GM21825 (cell line): ENCODE results near the gene LYZL1.
"Not testable (repeated sequence)": the region's sequence is repeated elsewhere in the genome, so short reads cannot be mapped to it uniquely, and the experiment has no call there.

Experiments
- ATAC-seq: cut with Tn5 transposase; IDR thresholded peaks from one replicate; pipeline ENCODE4 v1.9.1; 2021; ENCODE audit warnings: mild to moderate bottlenecking, moderate library complexity; ENCODE audit not compliant: unreplicated experiment

LYZL1 gene

GRCh38 chr10:29288906-29289305 lies at the start of gene LYZL1:
Gene LYZL1, plus strand, starts transcription at chr10:29289070. Its CDS starts 2,798 bp downstream, at chr10:29291868.
- ATAC-seq: not testable (repeated sequence)

- no peak for ATAC-seq
Observed at GRCh38 chr10:29239569-29240472, 49.0 kb upstream of the LYZL1 start.

- ATAC-seq: no peak
Observed at GRCh38 chr10:29240986-29241660, 47.7 kb upstream of the LYZL1 start.

- no peak for ATAC-seq
Observed at GRCh38 chr10:29241925-29242324, 46.9 kb upstream of the LYZL1 start.

GRCh38 chr10:29243066-29243465 lies 45.8 kb upstream of the LYZL1 start:
- no peak for ATAC-seq

GRCh38 chr10:29243750-29244149 lies 45.1 kb upstream of the LYZL1 start:
- no peak for ATAC-seq

DNA sequence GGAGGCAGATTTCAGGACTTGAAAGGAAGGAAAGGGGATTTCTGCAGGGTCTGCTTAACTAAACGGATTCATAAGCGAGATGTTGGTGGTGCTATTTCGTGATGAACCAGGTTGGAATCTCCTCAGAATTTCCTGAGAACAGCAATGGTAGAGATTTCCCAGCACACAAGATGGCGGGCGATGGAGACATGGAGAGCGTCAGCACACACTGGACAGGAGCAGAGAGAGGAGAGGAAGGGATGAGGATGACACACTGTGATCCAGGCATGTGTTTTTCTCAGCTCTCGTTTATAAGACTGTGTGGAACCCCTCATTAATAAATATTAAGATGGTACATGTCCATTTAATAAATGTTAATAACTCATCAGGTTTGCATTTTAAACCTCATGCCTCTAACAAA lies 43.9 kb upstream of the LYZL1 start:
- no peak for ATAC-seq

DNA sequence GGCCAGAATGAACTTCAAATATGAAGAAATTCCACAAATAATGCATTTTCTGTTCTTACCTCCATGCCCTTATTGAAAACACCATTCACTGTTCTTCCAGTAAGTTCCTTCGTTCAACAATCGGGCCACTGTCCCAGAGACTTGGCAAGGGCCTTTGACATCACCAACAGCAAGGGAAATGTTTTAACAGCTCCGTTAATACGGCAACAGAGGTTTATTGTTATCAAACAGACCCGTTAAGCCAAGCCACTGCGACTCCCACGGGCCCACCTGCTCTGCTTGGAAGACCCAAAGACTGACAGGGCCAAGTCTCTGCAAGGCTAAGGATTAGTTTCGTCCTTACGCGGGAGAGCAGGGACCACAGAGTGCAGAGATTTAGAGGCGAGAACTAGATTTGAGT lies 43.4 kb upstream of the LYZL1 start:
- no peak for ATAC-seq

GRCh38 chr10:29246449-29246848 lies 42.4 kb upstream of the LYZL1 start:
- no peak for ATAC-seq

DNA sequence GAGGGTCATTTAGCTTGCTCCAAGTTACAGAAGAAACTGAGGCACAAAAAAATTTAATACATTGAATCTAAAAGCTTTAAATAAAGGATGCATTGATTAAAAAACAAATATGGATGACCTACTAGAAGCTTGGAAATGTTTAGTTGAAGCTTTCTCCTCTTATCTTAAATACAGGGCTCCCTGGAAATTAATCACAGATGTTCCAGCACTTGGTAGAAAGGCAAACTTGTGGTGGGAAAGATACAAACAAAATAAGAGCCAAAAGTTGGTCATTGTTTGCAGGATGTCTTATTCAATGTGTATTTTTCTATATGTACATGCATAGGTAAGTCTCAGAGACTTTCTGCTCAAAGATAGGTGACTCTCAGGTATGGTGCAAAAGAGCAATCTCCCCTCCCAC lies 40.7 kb upstream of the LYZL1 start:
- no peak for ATAC-seq

DNA sequence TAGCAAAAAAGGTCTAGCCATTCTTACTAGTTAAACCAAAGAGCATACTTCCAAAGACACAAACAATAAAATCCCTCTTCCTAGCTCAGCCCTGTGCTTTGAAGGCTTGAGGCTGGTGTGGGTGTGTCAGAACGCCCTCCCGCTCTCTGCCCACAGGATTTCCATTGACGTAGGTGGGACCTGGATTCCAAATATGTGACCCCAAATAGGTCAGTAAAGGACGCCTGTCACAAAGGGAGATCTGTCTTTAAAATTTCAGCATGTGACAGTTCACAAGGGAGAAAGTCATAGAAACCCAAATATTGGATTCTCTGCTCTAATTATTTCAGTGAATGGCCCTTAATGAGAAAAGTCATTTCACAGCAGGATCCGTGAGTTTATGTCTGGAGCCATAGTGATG lies 39.9 kb upstream of the LYZL1 start:
- no peak for ATAC-seq

- ATAC-seq: no peak
Observed at GRCh38 chr10:29250066-29250465, 38.8 kb upstream of the LYZL1 start.

- no peak for ATAC-seq
Observed at GRCh38 chr10:29252811-29253689, 35.8 kb upstream of the LYZL1 start.

DNA sequence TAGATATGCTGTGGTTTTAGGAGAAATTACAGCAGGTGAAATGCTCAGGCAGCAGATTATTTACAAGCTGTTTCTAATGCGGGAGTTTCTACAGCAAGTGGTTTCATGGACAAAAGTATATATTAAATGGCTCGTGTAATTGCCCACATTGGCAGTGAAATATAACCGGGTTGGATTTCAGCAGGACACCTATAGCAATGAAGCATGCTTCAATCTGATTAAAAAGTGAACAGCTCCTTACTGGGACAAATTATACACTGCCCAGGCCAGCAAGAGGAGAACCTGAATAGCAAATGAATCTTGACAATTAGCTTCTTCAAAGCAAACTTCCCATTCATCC lies 35.2 kb upstream of the LYZL1 start:
- no peak for ATAC-seq

DNA sequence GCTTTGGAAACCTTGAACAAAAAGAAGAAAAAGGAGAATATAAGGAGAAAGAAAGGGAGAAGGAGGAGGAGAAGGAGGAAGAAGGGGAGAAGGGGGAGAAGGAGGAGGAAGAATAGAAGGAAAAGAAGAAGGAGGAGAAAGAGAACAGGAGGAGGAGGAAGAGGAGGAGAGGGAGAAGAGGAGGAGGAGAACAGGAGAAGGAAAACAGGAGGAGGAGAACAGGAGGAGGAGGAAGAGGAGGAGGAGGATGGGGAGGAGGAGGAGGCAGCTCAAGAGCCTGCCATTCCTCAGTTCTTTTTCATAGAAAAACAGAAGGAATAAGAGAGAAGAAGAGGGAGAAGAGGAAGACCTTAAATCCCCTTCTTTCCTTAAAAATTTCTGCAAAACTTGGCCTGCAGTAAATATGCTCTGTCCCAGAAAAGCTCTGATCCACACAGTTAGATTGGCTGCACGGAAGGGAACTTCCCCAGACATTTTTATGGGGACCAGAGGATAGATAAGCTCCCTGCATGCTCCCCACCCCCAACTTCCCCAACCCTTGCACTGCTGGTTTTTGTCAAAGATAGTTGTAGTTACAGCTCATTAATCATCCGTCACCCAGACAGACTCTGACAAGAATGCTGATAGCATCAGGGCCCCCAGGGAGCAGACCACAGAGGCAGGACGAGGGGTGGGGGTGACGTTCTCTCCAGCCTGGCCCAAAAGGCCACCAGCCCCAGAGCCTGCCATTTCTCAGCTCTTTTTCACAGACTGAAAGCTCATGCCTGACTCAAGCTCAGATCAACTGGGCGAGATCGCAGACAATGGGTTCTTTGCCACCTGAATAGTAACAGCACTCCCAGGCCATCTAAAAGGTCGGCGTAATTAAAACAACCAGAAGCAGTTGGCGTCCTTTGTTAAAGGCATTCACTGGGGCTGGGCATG lies 34.5 kb upstream of the LYZL1 start:
- no peak for ATAC-seq

DNA sequence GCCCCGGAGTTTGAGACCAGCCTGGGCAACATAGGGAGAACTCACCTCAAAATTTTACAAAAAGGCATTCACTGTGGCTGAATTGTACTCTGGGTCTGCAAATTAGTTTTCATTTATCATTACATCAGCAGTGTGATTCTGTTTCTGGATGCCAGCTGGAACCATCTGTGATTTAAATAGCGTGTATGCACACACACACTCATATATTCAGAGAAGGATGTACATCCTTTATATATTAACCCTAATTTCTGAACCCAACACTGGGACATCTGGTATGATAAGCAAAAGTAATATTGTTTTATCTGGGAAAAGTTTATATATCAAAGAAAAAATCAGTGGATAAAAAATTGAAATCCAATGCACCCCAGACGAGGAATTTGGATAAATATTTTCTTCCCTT lies 33.8 kb upstream of the LYZL1 start:
- no peak for ATAC-seq

- no peak for ATAC-seq
Observed at GRCh38 chr10:29256019-29256418, 32.9 kb upstream of the LYZL1 start.

- no peak for ATAC-seq
Observed at GRCh38 chr10:29256586-29256985, 32.3 kb upstream of the LYZL1 start.

DNA sequence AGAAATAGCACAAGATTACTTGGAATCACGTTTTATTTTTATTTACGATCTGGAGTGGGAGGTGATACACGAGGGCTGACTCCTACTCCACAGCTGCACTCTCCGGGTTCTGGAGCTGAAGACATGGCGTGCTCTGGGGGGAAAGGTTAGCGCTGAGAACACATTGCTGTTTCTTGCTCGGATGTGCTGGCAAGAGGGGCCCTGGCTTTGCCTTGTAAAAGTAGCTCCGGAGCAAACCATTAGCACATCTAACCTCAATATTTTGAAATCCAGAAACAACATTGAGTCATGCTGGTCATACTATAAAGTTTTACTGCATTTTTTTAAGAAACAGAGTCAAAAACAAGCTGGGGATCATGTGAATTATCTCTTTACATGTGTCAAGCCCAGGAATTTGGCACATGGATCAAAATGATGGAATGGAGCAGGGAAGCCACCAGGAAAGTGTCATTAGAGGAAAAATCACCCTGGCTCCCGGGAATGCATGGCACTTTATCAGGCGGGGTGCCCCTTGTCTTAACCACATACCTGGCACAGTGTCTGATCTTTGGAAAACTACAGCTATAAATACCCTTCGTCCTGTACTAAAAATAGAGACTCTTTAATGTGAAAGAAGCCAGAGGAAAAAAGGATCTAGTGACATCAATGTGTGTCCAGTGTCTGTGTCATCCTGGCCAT lies 31.6 kb upstream of the LYZL1 start:
- ATAC-seq: no peak

- ATAC-seq: no peak
Observed at GRCh38 chr10:29257784-29258135, 31.1 kb upstream of the LYZL1 start.
